ENCODE measurements around the gene C16orf90.
"Not testable (repeated sequence)": the region's sequence is repeated elsewhere in the genome, so short reads cannot be mapped to it uniquely, and the experiment has no call there.

The C16orf90 gene

DNA sequence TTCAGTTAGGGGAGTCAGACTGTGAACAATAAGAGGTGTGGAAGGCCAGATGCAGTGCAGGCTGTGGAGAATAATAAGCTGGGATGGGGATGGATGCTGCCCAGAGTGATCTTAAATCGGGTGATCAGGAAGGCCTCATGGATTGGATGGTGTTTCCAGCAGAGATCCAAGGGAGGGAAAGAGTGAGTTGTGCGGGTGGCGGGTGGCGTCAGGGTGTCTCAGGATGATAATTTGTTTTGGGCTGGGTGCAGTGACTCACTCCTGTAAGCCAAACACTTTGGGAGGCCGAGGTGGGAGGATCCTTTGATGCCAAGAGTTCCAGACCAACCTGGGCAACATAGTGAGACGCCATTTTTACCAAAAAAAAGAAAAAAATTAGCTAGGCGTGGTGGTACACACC, 13.4 kb upstream of the C16orf90 start:
- H3K27ac ChIP-seq = no peak overlapping the region
- TF ChIP-seq, protein P1, sequence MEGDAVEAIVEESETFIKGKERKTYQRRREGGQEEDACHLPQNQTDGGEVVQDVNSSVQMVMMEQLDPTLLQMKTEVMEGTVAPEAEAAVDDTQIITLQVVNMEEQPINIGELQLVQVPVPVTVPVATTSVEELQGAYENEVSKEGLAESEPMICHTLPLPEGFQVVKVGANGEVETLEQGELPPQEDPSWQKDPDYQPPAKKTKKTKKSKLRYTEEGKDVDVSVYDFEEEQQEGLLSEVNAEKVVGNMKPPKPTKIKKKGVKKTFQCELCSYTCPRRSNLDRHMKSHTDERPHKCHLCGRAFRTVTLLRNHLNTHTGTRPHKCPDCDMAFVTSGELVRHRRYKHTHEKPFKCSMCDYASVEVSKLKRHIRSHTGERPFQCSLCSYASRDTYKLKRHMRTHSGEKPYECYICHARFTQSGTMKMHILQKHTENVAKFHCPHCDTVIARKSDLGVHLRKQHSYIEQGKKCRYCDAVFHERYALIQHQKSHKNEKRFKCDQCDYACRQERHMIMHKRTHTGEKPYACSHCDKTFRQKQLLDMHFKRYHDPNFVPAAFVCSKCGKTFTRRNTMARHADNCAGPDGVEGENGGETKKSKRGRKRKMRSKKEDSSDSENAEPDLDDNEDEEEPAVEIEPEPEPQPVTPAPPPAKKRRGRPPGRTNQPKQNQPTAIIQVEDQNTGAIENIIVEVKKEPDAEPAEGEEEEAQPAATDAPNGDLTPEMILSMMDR (IDR thresholded peaks at IDR 0.05) = no peak
- intact Hi-C loops (cut with DNase I; ENCODE audit: low total_unique reads) = loop anchor here (10.0 kb wide), 1 partner anchor 354 kb away; no protein-coding TSS in a partner anchor
- no peak overlapping the region for H3K4me3 ChIP-seq
- H3K27me3 ChIP-seq = no peaks in the 10 kb centered on the region
- H3K36me3 ChIP-seq = peaks cover 64 to 92% (median 71%) of the 10 kb centered on the region in 3 donors
- H3K9me3 ChIP-seq = no peaks in the 10 kb centered on the region
- peak in 1 of 2 donors; percentile 25 for DNase-seq
- H3K4me1 ChIP-seq = no peaks in the 10 kb centered on the region

DNA sequence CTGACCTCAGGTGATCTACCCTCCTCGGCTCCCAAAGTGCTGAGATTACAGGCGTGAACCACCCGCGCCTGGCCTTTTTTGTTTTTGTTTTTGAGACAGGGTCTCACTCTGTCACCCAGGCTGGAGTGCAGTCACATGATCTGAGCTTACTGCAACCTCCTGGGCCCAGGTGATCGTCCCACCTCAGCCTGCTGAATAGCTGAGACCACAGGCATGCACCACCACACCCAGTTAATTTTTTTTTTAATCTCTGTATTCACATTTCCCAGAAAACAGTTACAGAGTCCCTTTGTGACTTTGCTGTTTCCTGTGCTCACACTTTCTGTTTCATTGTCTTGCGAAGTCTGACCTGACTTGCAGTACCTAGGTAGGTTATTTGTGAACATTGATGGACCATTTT, 8.2 kb upstream of the C16orf90 start:
- H3K4me1 ChIP-seq = peaks cover 5 to 23% (median 10%) of the 10 kb centered on the region in 4 donors
- H3K4me3 ChIP-seq = no peak overlapping the region
- H3K9me3 ChIP-seq = no peaks in the 10 kb centered on the region
- peak in 1 of 2 donors; percentile 25 for DNase-seq
- no peaks in the 10 kb centered on the region for H3K27me3 ChIP-seq
- intact Hi-C loops (cut with DNase I; ENCODE audit: low total_unique reads) = loop anchor here (10.0 kb wide), 1 partner anchor 349 kb away; no protein-coding TSS in a partner anchor
- no peak overlapping the region for H3K27ac ChIP-seq
- TF ChIP-seq, protein P1 (IDR thresholded peaks at IDR 0.05) = no peak
- H3K36me3 ChIP-seq = peaks cover 19 to 39% (median 31%) of the 10 kb centered on the region in 3 donors

DNA sequence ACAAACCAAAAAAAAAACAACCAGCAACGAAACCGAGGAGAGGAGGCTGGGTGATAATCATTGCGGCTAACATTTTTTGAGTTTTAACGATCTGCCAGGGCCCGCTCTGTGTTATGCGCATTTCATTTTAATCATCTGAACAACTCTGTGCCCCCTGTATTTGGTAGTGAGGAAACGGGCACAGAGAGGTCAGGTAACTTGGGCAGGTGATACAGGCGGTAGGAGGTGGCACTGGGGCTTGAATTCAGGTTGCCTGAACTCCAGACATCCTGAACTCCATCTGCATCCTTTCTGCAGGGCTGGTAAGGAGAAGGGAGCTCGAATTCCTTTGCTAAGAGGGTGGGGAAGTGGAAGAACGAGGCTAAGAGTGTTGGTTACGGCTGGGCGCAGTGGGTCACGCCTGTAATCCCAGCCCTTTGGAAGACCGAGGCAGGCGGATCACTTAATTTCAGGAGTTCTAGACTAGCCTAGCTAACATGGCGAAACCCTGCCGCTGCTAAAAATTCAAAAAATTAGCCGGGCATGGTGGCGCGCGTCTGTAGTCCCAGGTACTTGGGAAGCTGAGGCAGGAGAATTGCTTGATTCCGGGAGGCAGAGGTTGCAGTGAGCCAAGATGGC, 6.6 kb upstream of the C16orf90 start:
- DNase-seq = peak in 1 of 2 donors; percentile 41
- Histone ChIP-seq H3K27ac (peak overlapping the region in 1 of 2 donors; percentile 82), H3K9me3 (no peaks in the 10 kb centered on the region), H3K27me3 (no peaks in the 10 kb centered on the region), H3K4me1 (peaks cover 5 to 23% (median 10%) of the 10 kb centered on the region in 4 donors), H3K36me3 (peaks cover 8 to 26% (median 18%) of the 10 kb centered on the region in 3 donors), H3K4me3 (peak overlapping the region; percentile 70 to 80)
- TF ChIP-seq, protein P1 (IDR thresholded peaks at IDR 0.05) = no peak
- intact Hi-C loops (cut with DNase I; ENCODE audit: low total_unique reads) = loop anchor here (10.0 kb wide), 1 partner anchor 347 kb away; no protein-coding TSS in a partner anchor

DNA sequence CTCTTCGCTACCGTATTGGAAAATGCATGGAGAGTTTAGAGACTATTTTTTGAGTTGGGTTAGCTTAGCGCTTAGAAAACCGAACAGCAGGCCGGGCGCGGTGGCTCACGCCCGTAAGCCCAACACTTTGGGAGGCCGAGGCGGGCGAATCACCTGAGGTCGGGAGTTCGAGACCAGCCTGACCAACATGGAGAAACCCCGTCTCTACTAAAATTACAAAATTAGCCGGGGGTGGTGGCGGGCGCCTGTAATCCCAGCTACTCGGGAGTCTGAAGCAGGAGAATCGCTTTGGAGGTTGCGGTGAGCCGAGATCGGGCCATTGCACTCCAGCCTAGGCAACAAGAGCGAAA, 6.1 kb upstream of the C16orf90 start:
- Histone ChIP-seq H3K4me3 (peak overlapping the region; percentile 70 to 80), H3K36me3 (peaks cover 3 to 21% (median 13%) of the 10 kb centered on the region in 3 donors), H3K4me1 (peaks cover 5 to 23% (median 10%) of the 10 kb centered on the region in 4 donors), H3K27ac (peak overlapping the region; percentile 74 to 82)
- DNase-seq, H3K27me3 ChIP-seq, H3K9me3 ChIP-seq: not testable (repeated sequence)
- intact Hi-C loops (cut with DNase I; ENCODE audit: low total_unique reads) = loop anchor here (10.0 kb wide), 1 partner anchor 347 kb away; no protein-coding TSS in a partner anchor

DNA sequence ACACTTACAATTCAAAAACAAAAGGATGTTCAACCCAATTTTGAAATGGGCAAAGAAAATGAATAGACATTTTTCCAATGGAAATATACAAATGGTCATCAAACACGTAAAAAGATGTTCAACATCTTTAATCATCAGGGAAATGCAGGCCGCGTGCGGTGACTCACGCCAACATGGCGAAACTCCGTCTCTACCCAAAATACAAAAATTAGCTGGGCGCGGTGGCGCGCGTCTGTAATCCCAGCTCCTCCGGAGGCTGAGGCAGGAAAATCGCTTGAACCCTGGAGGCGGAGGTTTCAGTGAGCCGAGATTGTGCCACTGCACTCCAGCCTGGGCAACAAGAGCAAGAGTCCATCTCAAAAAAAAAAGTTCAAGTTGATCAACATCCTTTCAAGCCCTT, 3.7 kb upstream of the C16orf90 start:
- intact Hi-C loops (cut with DNase I; ENCODE audit: low total_unique reads) = no loop called here

DNA sequence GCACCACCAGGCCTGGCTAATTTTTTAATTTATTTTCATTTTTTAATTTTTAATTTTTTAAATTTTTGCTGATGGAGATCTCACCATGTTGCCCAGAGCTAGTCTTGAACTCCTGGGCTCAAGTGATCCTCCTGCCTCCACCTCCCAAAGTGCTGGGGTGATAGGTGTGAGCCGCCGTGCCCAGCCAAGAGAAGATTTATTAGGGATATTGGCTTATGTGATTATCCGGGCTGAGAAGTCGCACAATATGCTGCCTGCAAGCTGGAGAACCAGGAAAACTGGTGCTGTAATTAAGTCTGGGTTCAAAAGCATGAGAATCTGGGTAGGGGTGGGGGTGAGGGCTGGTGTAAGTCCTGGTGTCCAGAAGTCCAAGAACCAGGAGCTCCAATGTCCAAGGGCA, 2.5 kb upstream of the C16orf90 start:
- no peaks in the 10 kb centered on the region for H3K9me3 ChIP-seq
- no peaks in the 10 kb centered on the region for H3K27me3 ChIP-seq
- no peak overlapping the region for H3K4me3 ChIP-seq
- TF ChIP-seq, protein P1 (IDR thresholded peaks at IDR 0.05) = no peak
- no peak for DNase-seq
- no peak overlapping the region for H3K27ac ChIP-seq
- peaks cover 5 to 26% (median 13%) of the 10 kb centered on the region in 4 donors for H3K4me1 ChIP-seq
- H3K36me3 ChIP-seq = no peaks in the 10 kb centered on the region
- intact Hi-C loops (cut with DNase I; ENCODE audit: low total_unique reads) = no loop called here

More for the DNA sequence above, 3.7 kb upstream of the C16orf90 start:
- Histone ChIP-seq H3K27me3 (no peaks in the 10 kb centered on the region), H3K4me3 (no peak overlapping the region), H3K27ac (no peak overlapping the region), H3K36me3 (no peaks in the 10 kb centered on the region), H3K4me1 (peaks cover 5 to 23% (median 10%) of the 10 kb centered on the region in 4 donors), H3K9me3 (no peaks in the 10 kb centered on the region)
- TF ChIP-seq, protein P1 (IDR thresholded peaks at IDR 0.05) = no peak
- peak in 1 of 2 donors; percentile 42 for DNase-seq
